HEK293 (cell line): ENCODE measurements around the gene SLITRK4.
A peak's percentile ranks its signal among the peaks of the same experiment; 100 is the strongest.

Experiments
- CTCF ChIA-PET: fragments of 350-600 bp; formaldehyde crosslinking; extraction: SDS; loops from one replicate; lab custom pipeline; 2021; ENCODE audit warnings: antibody characterized with exemption; lab: Yijun Ruan, JAX
- POLR2A ChIA-PET: fragments of 300-600 bp; formaldehyde crosslinking; extraction: SDS; loops from one replicate; lab custom pipeline; 2020; ENCODE audit warnings: antibody characterized with exemption, inconsistent platforms; lab: Yijun Ruan, JAX
- H3K27ac ChIP-seq: fragments of 200-500 bp; sonication (Bioruptor generic); 2 replicates; pipeline ENCODE4 v1.5.1; 2014; ENCODE audit warnings: low read depth, low read length, control low read depth, inconsistent platforms; ENCODE audit errors: extremely low read depth
- H3K36me3 ChIP-seq, 2 experiments: fragments of 200-500 bp in 1 of 2; sonication (Bioruptor generic) in 1 of 2; 1 replicate in 1 of 2; 2 replicates in 1 of 2; pipeline ENCODE4 v1.5.1; 2014 to 2017; ENCODE audit warnings: inconsistent platforms in 2 of 2, low read length in 2 of 2; ENCODE audit not compliant: control insufficient read depth in 2 of 2, insufficient read depth in 1 of 2
- H3K4me1 ChIP-seq: fragments of 200-500 bp; sonication (Bioruptor generic); 2 replicates; pipeline ENCODE4 v1.5.1; 2014; ENCODE audit warnings: mild to moderate bottlenecking, low read length, inconsistent platforms; ENCODE audit not compliant: control insufficient read depth, insufficient read depth
- H3K4me3 ChIP-seq: 2 replicates; pipeline ENCODE4 v1.5.1; 2011; ENCODE audit warnings: low read depth, mild to moderate bottlenecking, control low read depth, low read length, moderate library complexity
- H3K9me3 ChIP-seq: fragments of 200-500 bp; sonication (Bioruptor generic); 2 replicates; pipeline ENCODE4 v1.5.1; 2014; ENCODE audit warnings: low read depth, low read length, inconsistent platforms; ENCODE audit not compliant: control insufficient read depth, insufficient read depth
- ATF2 ChIP-seq: fragments of 450-650 bp; formaldehyde crosslinking; IDR thresholded peaks from 2 replicates; pipeline ENCODE4 v1.5.1; 2016; ENCODE audit warnings: missing biosample characterization, missing genetic modification characterization, low read depth
- KLF17 ChIP-seq: fragments of 450-650 bp; formaldehyde crosslinking; IDR thresholded peaks from 2 replicates; pipeline ENCODE4 v1.5.1; 2016; ENCODE audit warnings: missing biosample characterization, missing genetic modification characterization
- KLF7 ChIP-seq: fragments of 450-650 bp; formaldehyde crosslinking; IDR thresholded peaks from 2 replicates; pipeline ENCODE4 v1.5.1; 2016; ENCODE audit warnings: missing biosample characterization, missing genetic modification characterization, borderline replicate concordance
- MYNN ChIP-seq: fragments of 450-650 bp; formaldehyde crosslinking; IDR thresholded peaks from 2 replicates; pipeline ENCODE4 v1.5.1; 2016; ENCODE audit warnings: missing biosample characterization, missing genetic modification characterization, borderline replicate concordance
- MZF1 ChIP-seq: fragments of 450-650 bp; formaldehyde crosslinking; IDR thresholded peaks from 2 replicates; pipeline ENCODE4 v1.5.1; 2017; ENCODE audit warnings: missing biosample characterization, missing genetic modification characterization, borderline replicate concordance
- REST ChIP-seq: fragments of 450-650 bp; formaldehyde crosslinking; IDR thresholded peaks from 2 replicates; pipeline ENCODE4 v1.5.1; 2016; ENCODE audit warnings: missing biosample characterization, missing genetic modification characterization
- SP2 ChIP-seq: fragments of 450-650 bp; formaldehyde crosslinking; IDR thresholded peaks from 2 replicates; pipeline ENCODE4 v1.5.1; 2016; ENCODE audit warnings: missing biosample characterization, missing genetic modification characterization
- YY1 ChIP-seq: fragments of 450-650 bp; formaldehyde crosslinking; IDR thresholded peaks from 2 replicates; pipeline ENCODE4 v1.5.1; 2018; ENCODE audit warnings: missing biosample characterization, missing genetic modification characterization
- ZNF248 ChIP-seq: fragments of 450-650 bp; formaldehyde crosslinking; IDR thresholded peaks from 2 replicates; pipeline ENCODE4 v1.5.1; 2017; ENCODE audit warnings: missing biosample characterization, missing genetic modification characterization
- ZNF274 ChIP-seq, 2 experiments: fragments of 200-500 bp in 1 of 2; fragments of 450-650 bp in 1 of 2; sonication (Bioruptor generic) in 1 of 2; formaldehyde crosslinking in 1 of 2; IDR thresholded peaks; 2 replicates each; pipeline versions ENCODE4 v1.5.1 to v1.6.1; 2014 to 2016; ENCODE audit warnings: borderline replicate concordance in 1 of 2, inconsistent platforms in 1 of 2, low read length in 1 of 2, missing biosample characterization in 1 of 2, missing genetic modification characterization in 1 of 2
- ZNF324 ChIP-seq: fragments of 450-650 bp; formaldehyde crosslinking; IDR thresholded peaks from 2 replicates; pipeline ENCODE4 v1.5.1; 2016; ENCODE audit warnings: missing biosample characterization, missing genetic modification characterization
- ZNF350 ChIP-seq: fragments of 450-650 bp; formaldehyde crosslinking; IDR thresholded peaks from 2 replicates; pipeline ENCODE4 v1.5.0; 2017; ENCODE audit warnings: missing biosample characterization, mild to moderate bottlenecking, missing genetic modification characterization
- ZNF548 ChIP-seq: fragments of 450-650 bp; formaldehyde crosslinking; IDR thresholded peaks from 2 replicates; pipeline ENCODE4 v1.5.1; 2016; ENCODE audit warnings: missing biosample characterization, missing genetic modification characterization
- ZNF561 ChIP-seq: fragments of 450-650 bp; IDR thresholded peaks from 2 replicates; pipeline ENCODE4 v1.5.1; 2018; ENCODE audit warnings: missing biosample characterization, missing genetic modification characterization, borderline replicate concordance
- ZNF610 ChIP-seq: fragments of 450-650 bp; formaldehyde crosslinking; IDR thresholded peaks from 2 replicates; pipeline ENCODE4 v1.5.1; 2016; ENCODE audit warnings: missing biosample characterization, missing genetic modification characterization, borderline replicate concordance
- ZNF624 ChIP-seq: fragments of 450-650 bp; formaldehyde crosslinking; IDR thresholded peaks from 2 replicates; pipeline ENCODE4 v1.5.1; 2017; ENCODE audit warnings: missing biosample characterization, missing genetic modification characterization
- ZNF777 ChIP-seq: fragments of 450-650 bp; formaldehyde crosslinking; IDR thresholded peaks from 2 replicates; pipeline ENCODE4 v1.5.1; 2017; ENCODE audit warnings: missing biosample characterization, missing genetic modification characterization, borderline replicate concordance
- ZNF792 ChIP-seq: fragments of 450-650 bp; formaldehyde crosslinking; IDR thresholded peaks from 2 replicates; pipeline ENCODE4 v1.5.1; 2016; ENCODE audit warnings: missing biosample characterization, missing genetic modification characterization
- TF ChIP-seq, protein P1 (sequence below): fragments of 450-650 bp; IDR thresholded peaks from 2 replicates; pipeline ENCODE4 v1.5.1; 2018; ENCODE audit warnings: missing biosample characterization, missing genetic modification characterization
- TF ChIP-seq, protein P2 (sequence below): fragments of 450-650 bp; formaldehyde crosslinking; IDR thresholded peaks from 2 replicates; pipeline ENCODE4 v1.5.1; 2016; ENCODE audit warnings: missing biosample characterization, missing genetic modification characterization
- TF ChIP-seq, protein P3 (sequence below): fragments of 450-650 bp; formaldehyde crosslinking; IDR thresholded peaks from 2 replicates; pipeline ENCODE4 v1.5.1; 2016; ENCODE audit warnings: missing biosample characterization, missing genetic modification characterization
- TF ChIP-seq, protein P4 (sequence below): fragments of 450-650 bp; formaldehyde crosslinking; IDR thresholded peaks from 2 replicates; pipeline ENCODE4 v1.5.1; 2017; ENCODE audit warnings: missing biosample characterization, missing genetic modification characterization

The SLITRK4 gene

DNA sequence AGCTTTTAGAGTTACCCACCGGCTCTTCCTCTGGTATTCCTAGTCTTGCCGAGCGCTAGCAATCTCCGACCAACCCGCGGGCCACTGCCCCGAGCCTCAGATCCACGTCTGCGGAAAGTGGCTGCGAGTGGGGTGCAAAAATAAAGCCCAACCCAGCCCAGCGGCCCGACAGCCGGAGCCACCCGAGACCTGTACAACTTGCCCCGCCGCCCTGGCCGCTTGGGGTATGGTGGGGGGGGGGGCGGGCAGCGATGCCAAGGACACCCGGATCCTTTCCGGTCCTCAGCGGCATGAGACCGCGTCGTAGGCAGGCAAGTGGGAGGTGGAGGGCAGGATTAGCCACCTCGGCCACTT lies 1.6 kb downstream of the SLITRK4 start:
- no peak overlapping the region for H3K27ac ChIP-seq
- TF ChIP-seq SP2 (tag by site-specific recombination) (no peak), ZNF777 (no peak), KLF7 (tag by site-specific recombination) (no peak), KLF17 (tag by site-specific recombination) (no peak), ZNF561 (tag by site-specific recombination) (no peak), ZNF624 (tag by site-specific recombination) (no peak), ZNF548 (tag by site-specific recombination) (no peak), ZNF248 (no peak), ZNF274 (IDR thresholded peaks at IDR 0.05; ENCODE audit: low read length) (no peak), ZNF274 (tag by site-specific recombination; IDR thresholded peaks at IDR 0.05; ENCODE audit: borderline replicate concordance) (no peak), ZNF324 (tag by site-specific recombination) (no peak), YY1 (tag by site-specific recombination) (no peak), ZNF350 (tag by site-specific recombination) (no peak)
- TF ChIP-seq, protein P1, sequence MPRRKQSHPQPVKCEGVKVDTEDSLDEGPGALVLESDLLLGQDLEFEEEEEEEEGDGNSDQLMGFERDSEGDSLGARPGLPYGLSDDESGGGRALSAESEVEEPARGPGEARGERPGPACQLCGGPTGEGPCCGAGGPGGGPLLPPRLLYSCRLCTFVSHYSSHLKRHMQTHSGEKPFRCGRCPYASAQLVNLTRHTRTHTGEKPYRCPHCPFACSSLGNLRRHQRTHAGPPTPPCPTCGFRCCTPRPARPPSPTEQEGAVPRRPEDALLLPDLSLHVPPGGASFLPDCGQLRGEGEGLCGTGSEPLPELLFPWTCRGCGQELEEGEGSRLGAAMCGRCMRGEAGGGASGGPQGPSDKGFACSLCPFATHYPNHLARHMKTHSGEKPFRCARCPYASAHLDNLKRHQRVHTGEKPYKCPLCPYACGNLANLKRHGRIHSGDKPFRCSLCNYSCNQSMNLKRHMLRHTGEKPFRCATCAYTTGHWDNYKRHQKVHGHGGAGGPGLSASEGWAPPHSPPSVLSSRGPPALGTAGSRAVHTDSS (tag by site-specific recombination) = no peak
- TF ChIP-seq, protein P2, sequence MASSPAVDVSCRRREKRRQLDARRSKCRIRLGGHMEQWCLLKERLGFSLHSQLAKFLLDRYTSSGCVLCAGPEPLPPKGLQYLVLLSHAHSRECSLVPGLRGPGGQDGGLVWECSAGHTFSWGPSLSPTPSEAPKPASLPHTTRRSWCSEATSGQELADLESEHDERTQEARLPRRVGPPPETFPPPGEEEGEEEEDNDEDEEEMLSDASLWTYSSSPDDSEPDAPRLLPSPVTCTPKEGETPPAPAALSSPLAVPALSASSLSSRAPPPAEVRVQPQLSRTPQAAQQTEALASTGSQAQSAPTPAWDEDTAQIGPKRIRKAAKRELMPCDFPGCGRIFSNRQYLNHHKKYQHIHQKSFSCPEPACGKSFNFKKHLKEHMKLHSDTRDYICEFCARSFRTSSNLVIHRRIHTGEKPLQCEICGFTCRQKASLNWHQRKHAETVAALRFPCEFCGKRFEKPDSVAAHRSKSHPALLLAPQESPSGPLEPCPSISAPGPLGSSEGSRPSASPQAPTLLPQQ (tag by site-specific recombination) = no peak
- TF ChIP-seq, protein P3, sequence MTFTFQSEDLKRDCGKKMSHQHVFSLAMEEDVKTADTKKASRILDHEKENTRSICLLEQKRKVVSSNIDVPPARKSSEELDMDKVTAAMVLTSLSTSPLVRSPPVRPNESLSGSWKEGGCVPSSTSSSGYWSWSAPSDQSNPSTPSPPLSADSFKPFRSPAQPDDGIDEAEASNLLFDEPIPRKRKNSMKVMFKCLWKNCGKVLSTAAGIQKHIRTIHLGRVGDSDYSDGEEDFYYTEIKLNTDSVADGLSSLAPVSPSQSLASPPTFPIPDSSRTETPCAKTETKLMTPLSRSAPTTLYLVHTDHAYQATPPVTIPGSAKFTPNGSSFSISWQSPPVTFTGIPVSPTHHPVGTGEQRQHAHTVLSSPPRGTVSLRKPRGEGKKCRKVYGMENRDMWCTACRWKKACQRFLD (tag by site-specific recombination) = no peak
- CTCF ChIA-PET = no interaction called here
- peak overlapping the region; percentile 42 for H3K4me3 ChIP-seq
- no peaks in the 10 kb centered on the region for H3K36me3 ChIP-seq
- no peaks in the 10 kb centered on the region; the same call in 1 of the 2 replicates for H3K9me3 ChIP-seq
- H3K4me1 ChIP-seq = no peaks in the 10 kb centered on the region
- POLR2A ChIA-PET = no interaction called here

DNA sequence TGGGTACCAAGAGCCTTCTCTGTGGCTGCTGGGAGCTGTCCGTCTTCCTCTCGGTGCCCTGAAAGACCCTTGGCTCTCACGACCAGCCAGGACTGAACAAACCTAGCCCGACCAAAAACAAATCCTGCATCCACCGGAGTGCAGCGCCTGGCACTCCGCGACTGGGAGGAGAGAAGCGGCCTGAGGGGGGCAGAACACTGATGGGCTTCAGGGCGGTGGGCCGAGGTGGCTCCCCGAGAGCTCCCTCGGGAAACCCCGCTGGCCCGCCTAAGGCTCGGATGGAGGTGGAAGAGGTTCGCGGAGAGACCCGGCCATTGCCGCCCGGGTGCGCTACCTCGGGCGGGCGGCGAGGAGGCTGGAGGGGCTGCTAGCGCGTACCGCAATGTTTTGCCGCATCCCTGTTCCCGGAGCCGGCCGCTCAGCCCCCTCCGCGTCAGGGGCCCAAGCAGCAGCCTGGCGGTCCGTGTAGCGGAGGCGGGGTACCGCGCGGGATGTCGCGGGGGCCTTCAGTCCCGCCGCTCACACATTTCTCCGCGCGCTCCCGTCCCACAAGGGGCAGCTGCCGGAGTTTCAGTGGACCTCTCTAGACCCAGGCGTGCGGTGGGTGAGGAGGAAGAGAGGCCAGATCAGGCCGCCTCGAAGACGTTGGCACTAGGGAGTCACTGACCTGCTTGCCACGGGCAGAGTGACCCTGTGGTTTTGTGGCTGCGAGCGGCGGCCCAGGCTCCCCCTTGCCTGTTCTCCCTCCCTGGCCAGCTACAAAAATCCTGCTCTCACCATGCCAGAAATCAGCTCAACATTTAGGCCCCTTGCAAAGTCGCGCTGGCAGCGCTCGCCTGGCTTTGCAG lies 2.2 kb downstream of the SLITRK4 start:
- ChIA-PET POLR2A (no interaction called here), CTCF (interaction anchor here (0.6 to 0.7 kb wide), 4 partner anchors 25 to 101 kb away, joined by 3 to 9 read pairs (median 4); no protein-coding TSS in a partner anchor)
- H3K9me3 ChIP-seq = no peaks in the 10 kb centered on the region; the same call in 1 of the 2 replicates
- peak overlapping the region; percentile 42 for H3K4me3 ChIP-seq
- H3K36me3 ChIP-seq = no peaks in the 10 kb centered on the region
- no peaks in the 10 kb centered on the region for H3K4me1 ChIP-seq
- H3K27ac ChIP-seq = no peak overlapping the region
- TF ChIP-seq MZF1 (tag by site-specific recombination) = no peak
- TF ChIP-seq REST = no peak
- TF ChIP-seq ZNF610 (tag by site-specific recombination) = no peak
- no peak for TF ChIP-seq ZNF248
- TF ChIP-seq, protein P4, sequence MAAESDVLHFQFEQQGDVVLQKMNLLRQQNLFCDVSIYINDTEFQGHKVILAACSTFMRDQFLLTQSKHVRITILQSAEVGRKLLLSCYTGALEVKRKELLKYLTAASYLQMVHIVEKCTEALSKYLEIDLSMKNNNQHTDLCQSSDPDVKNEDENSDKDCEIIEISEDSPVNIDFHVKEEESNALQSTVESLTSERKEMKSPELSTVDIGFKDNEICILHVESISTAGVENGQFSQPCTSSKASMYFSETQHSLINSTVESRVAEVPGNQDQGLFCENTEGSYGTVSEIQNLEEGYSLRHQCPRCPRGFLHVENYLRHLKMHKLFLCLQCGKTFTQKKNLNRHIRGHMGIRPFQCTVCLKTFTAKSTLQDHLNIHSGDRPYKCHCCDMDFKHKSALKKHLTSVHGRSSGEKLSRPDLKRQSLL (tag by site-specific recombination) = no peak
- TF ChIP-seq MYNN (tag by site-specific recombination) = no peak
- no peak for TF ChIP-seq ZNF792 (tag by site-specific recombination)
- TF ChIP-seq ATF2 (tag by site-specific recombination) = no peak
